Inflammatory macrophage treated with lipopolysaccharide for 1 hour (primary cell): Measurements from ENCODE around the gene PPCDC.

Experiments used
- DNase-seq, 2 donors: peaks; one replicate each; pipeline ENCODE4 v3.0.0-alpha.2; 2020 to 2022

The PPCDC gene

GRCh38 chr15:75045332-75046015 is 22.1 kb downstream of the PPCDC start:
- no peak for DNase-seq

GRCh38 chr15:75048394-75048793 is 25.0 kb downstream of the PPCDC start:
- no peak for DNase-seq

- no peak for DNase-seq
Observed at GRCh38 chr15:75049392-75049791, 26.0 kb downstream of the PPCDC start.

GRCh38 chr15:75050283-75050682 is 26.9 kb downstream of the PPCDC start:
- no peak for DNase-seq

GRCh38 chr15:75051191-75051608 is 27.8 kb downstream of the PPCDC start:
- DNase-seq = peak in 1 of 2 donors; percentile 75

- DNase-seq = no peak
Observed at GRCh38 chr15:75051711-75052110, 28.3 kb downstream of the PPCDC start.

GRCh38 chr15:75052972-75053747 is 29.8 kb downstream of the PPCDC start:
- DNase-seq = no peak

- no peak for DNase-seq
Observed at GRCh38 chr15:75053748-75054125, 30.3 kb downstream of the PPCDC start.

GRCh38 chr15:75054172-75054897 is 30.9 kb downstream of the PPCDC start:
- no peak for DNase-seq

- no peak for DNase-seq
Observed at GRCh38 chr15:75056036-75056435, 32.6 kb downstream of the PPCDC start.

- no peak for DNase-seq
Observed at GRCh38 chr15:75058127-75058905, 34.9 kb downstream of the PPCDC start.

- no peak for DNase-seq
Observed at GRCh38 chr15:75059607-75060006, 36.2 kb downstream of the PPCDC start.

GRCh38 chr15:75061272-75061671 is 37.9 kb downstream of the PPCDC start:
- peak in 1 of 2 donors; percentile 36 for DNase-seq

GRCh38 chr15:75062706-75063105 is 39.3 kb downstream of the PPCDC start:
- DNase-seq = no peak

- DNase-seq = no peak
Observed at GRCh38 chr15:75063338-75063737, 39.9 kb downstream of the PPCDC start.

GRCh38 chr15:75063889-75064288 is 40.5 kb downstream of the PPCDC start:
- DNase-seq = no peak

- DNase-seq = peak; percentile 37 to 52
Observed at GRCh38 chr15:75064846-75065245, 41.5 kb downstream of the PPCDC start.

- DNase-seq = no peak
Observed at GRCh38 chr15:75065467-75065850, 42.1 kb downstream of the PPCDC start.

- no peak for DNase-seq
Observed at GRCh38 chr15:75065851-75066509, 42.6 kb downstream of the PPCDC start.

GRCh38 chr15:75067123-75067830 is 43.9 kb downstream of the PPCDC start:
- peak; percentile 86 to 87 for DNase-seq

GRCh38 chr15:75068748-75069147 is 45.4 kb downstream of the PPCDC start:
- DNase-seq = no peak
